Activated CD8-positive, alpha-beta memory T cell treated with anti-CD3 and anti-CD28 coated beads, Interleukin-2, amount 50 U/mL, for 24 hours (primary cell): Measurements from ENCODE around the gene SGCB.

ENCODE experiments used
- DNase-seq: peaks from one replicate; pipeline ENCODE4 v3.0.0-alpha.2; 2020; ENCODE audit errors: extremely low read depth

The SGCB gene

GRCh38 chr4:52019936-52020657 is 18.0 kb downstream of the SGCB start, which contains the start of gene LRRC66:
Gene LRRC66 (minus strand): TSS chr4:52020363. CDS start chr4:52017613, 2,750 bp downstream.
- DNase-seq: no peak

- no peak for DNase-seq
Observed at GRCh38 chr4:52017814-52018213, 20.3 kb downstream of the SGCB start.

GRCh38 chr4:52016981-52017380 is 21.1 kb downstream of the SGCB start:
- DNase-seq: no peak

GRCh38 chr4:52015366-52015765 is 22.7 kb downstream of the SGCB start:
- no peak for DNase-seq

GRCh38 chr4:52014903-52015302 is 23.2 kb downstream of the SGCB start:
- no peak for DNase-seq

GRCh38 chr4:52012651-52013050 is 25.4 kb downstream of the SGCB start:
- DNase-seq: no peak

- no peak for DNase-seq
Observed at GRCh38 chr4:52010986-52011385, 27.1 kb downstream of the SGCB start.

GRCh38 chr4:52006887-52007286 is 31.2 kb downstream of the SGCB start:
- DNase-seq: no peak

GRCh38 chr4:52005604-52006273 is 32.4 kb downstream of the SGCB start:
- DNase-seq: no peak

GRCh38 chr4:52004414-52004813 is 33.7 kb downstream of the SGCB start:
- no peak for DNase-seq

- no peak for DNase-seq
Observed at GRCh38 chr4:52001616-52002015, 36.5 kb downstream of the SGCB start.

GRCh38 chr4:51999250-51999649 is 38.8 kb downstream of the SGCB start:
- no peak for DNase-seq

- DNase-seq: no peak
Observed at GRCh38 chr4:51998837-51999236, 39.3 kb downstream of the SGCB start.

GRCh38 chr4:51997647-51998046 is 40.5 kb downstream of the SGCB start:
- DNase-seq: no peak

GRCh38 chr4:51995647-51996220 is 42.4 kb downstream of the SGCB start:
- no peak for DNase-seq
